ENCODE measurements around the gene USP10. TPM values are rescaled to one million over a fixed set of nuclear protein-coding genes. Genes with fewer than 3 reads are reported as not detected.

USP10 gene
- total and polyA plus RNA-seq, 2 donors (not counting 3 experiments of a cell fraction or from before 2014, with no cell fraction given) = 84.0 to 115 TPM

- Histone ChIP-seq H3K36me3 (ENCODE audit: control insufficient read depth in 2 of 2, extremely low read depth in 1 of 2, insufficient read depth in 2 of 2, low read length in 2 of 2) (peaks cover 5 to 31% of the 10 kb centered on the region in 2 experiments), H3K79me2 (ENCODE audit: control insufficient read depth, insufficient read depth, low read length) (no peaks in the 10 kb centered on the region), H3K9ac (replicated peaks; ENCODE audit: extremely low read depth, insufficient read depth, low read length) (no peak overlapping the region), H4K20me1 (replicated peaks; ENCODE audit: control insufficient read depth, extremely low read depth, insufficient read depth, low read length) (no peaks in the 10 kb centered on the region), H3K4me2 (ENCODE audit: insufficient read depth, low read length) (no peak overlapping the region), H3K9me1 (replicated peaks; ENCODE audit: control insufficient read depth, extremely low read depth, insufficient read depth, low read length) (no peaks in the 10 kb centered on the region), H3K4me3 (replicated peaks in 1 of 3; ENCODE audit: insufficient read depth in 1 of 3, low read depth in 1 of 3, low read length in 3 of 3) (no peak overlapping the region), H3K27me3 (ENCODE audit: control insufficient read depth in 2 of 2, insufficient read depth in 2 of 2, low read length in 2 of 2) (no peaks in the 10 kb centered on the region), H3K4me1 (ENCODE audit: control insufficient read depth, extremely low read depth, insufficient read depth, low read length) (peaks cover 1% of the 10 kb centered on the region), H3K9me3 (replicated peaks; ENCODE audit: control insufficient read depth, insufficient read depth, low read length) (no peaks in the 10 kb centered on the region), H3K27ac (ENCODE audit: insufficient read depth, low read depth, low read length) (no peak overlapping the region), H2AFZ (ENCODE audit: low read depth, low read length) (no peak overlapping the region)
- no peak for TF ChIP-seq MAX (IDR thresholded peaks at IDR 0.05; ENCODE audit: insufficient read depth, insufficient read length)
- no peak for TF ChIP-seq FOS (IDR thresholded peaks at IDR 0.05; ENCODE audit: borderline replicate concordance, insufficient read depth, low read length)
- no peak for TF ChIP-seq MYC (IDR thresholded peaks at IDR 0.05; ENCODE audit: low read depth, low read length)
- TF ChIP-seq GATA2 (IDR thresholded peaks at IDR 0.05; ENCODE audit: insufficient read depth, insufficient read length, low read depth, low read length) = no peak
- TF ChIP-seq JUN (IDR thresholded peaks at IDR 0.05; ENCODE audit: borderline replicate concordance, insufficient read depth, insufficient read length, low read depth) = no peak
- no peak for TF ChIP-seq EZH2 (IDR thresholded peaks at IDR 0.05; ENCODE audit: borderline replicate concordance, low read depth, low read length, severe bottlenecking)
- TF ChIP-seq POLR2A (IDR thresholded peaks at IDR 0.05; ENCODE audit: low read depth, low read length) = no peak
- no peak for TF ChIP-seq POLR2AphosphoS5 (IDR thresholded peaks at IDR 0.05; ENCODE audit: insufficient read depth, low read depth, low read length)
- TF ChIP-seq CTCF (IDR thresholded peaks at IDR 0.05; ENCODE audit: extremely low read depth in 1 of 2, insufficient read depth in 1 of 2, low read depth in 1 of 2, low read length in 2 of 2) = no peak
- intact Hi-C loops (cut with micrococcal nuclease) = no loop called here
- dilution Hi-C loops (cut with MboI; ENCODE audit: extremely low pct_ligation_motif_present, low sequenced_read_pairs) = no loop called here
- DNase-seq (ENCODE audit: low read depth, low spot score) (no peak), FAIRE-seq (no peak)
- POLR2A ChIA-PET = no interaction called here
- no TSS peak for BruUV-seq (replicated peaks)
- CTCF ChIA-PET = interaction anchor here (0.6 to 1.7 kb wide), 6 partner anchors 18 to 443 kb away, joined by 3 to 5 read pairs (median 4); no protein-coding TSS in a partner anchor
Observed at GRCh38 chr16:84654238-84654637, 45.6 kb upstream of the USP10 start.

Data from endothelial cell of umbilical vein (primary cell).